Measurements from ENCODE around the gene POLR2A. TPM values are rescaled to one million over a fixed set of nuclear protein-coding genes. Genes with fewer than 3 reads are reported as not detected.

The POLR2A gene
- total RNA-seq, 4 donors from 2014 or later: 29.5 to 66.4 (median 46.9) TPM

DNA sequence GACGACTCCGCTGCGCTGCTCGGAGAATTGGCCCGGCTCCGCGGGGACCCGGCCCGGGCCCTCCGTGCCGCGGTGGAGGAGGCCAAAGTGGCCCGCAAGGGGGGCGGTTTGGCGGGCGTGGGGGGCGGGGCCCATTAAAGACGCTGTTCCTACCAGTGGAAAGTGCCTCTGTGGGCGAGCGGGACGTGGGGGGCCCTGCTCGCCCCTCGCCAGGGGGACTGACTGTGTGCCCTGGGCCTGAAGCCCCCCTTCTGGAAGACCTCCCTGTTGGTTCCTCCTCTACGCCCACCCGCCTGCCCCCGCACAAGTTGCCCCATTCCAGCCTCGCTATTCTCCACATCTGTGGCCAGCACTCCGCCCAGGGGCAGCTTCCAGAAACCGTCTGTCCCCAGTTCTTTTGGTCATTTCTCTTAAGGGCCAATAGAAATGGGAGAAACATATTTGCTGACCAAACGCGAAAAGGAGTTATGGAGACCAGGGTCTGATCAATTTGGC is 46.8 kb upstream of the POLR2A start:
- H3K9me3 ChIP-seq: no peaks in the 10 kb centered on the region
- no peaks in the 10 kb centered on the region for H3K36me3 ChIP-seq
- H3K27ac ChIP-seq (replicated peaks in 1 of 4): peak overlapping the region in 2 of 4 donors; percentile 64 to 75
- H3K27me3 ChIP-seq: peaks cover 0 to 90% (median 37%) of the 10 kb centered on the region in 4 donors
- no peak for DNase-seq (ENCODE audit: extremely low spot score)
- no peak for TF ChIP-seq EP300 (IDR thresholded peaks at IDR 0.05)
- no peak for TF ChIP-seq CTCF (IDR thresholded peaks at IDR 0.05)
- TF ChIP-seq POLR2AphosphoS5 (IDR thresholded peaks at IDR 0.05): no peak
- TF ChIP-seq POLR2A (IDR thresholded peaks at IDR 0.05; ENCODE audit: low read depth): no peak
- peaks cover 57 to 71% (median 67%) of the 10 kb centered on the region in 4 donors for H3K4me1 ChIP-seq
- WGBS: 61% methylated on average over 9 of the region's 31 CpGs
- intact Hi-C loops (cut with DNase I): loop anchor here (2.0 to 5.0 kb wide), 4 partner anchors 33 to 120 kb away; partner anchors contain the start of genes TMEM256 and TNFSF13
- H3K4me3 ChIP-seq: peak overlapping the region; percentile 41 to 62 (median 46)

DNA sequence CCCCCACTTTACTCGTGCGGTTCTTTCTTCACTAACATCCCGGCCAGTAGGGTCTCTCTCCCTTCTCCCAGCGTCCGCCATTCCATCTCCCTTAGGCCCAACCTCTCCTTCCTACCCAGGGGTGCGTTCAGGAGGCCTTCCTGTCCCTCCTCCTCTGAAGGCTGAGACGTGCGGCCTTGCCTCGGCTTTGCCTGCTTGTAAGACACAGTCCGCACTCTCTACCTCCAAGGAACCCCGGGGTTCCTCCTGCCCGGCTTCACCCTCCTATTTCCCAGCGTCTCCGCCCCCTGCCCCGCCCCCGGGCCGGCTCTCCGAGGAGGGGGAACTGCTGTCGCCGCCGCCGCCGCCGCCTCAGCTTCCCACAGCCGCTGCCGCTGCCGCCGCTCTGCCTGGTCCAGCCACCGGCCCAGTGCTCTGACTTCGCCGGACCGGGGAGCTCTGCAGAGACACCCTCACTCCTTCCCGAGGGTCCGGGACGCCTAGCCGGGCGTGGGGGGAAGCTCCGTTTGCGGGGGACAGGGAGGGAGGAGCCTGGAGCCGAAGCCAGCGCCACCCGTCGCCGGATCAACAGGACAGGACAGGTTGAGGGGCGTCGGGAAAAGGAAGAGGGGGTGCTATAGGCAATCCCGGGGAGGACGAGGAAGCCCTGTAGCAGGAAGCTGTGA is 46.1 kb upstream of the POLR2A start:
- no peak for DNase-seq (ENCODE audit: extremely low spot score)
- H3K4me1 ChIP-seq: peaks cover 57 to 71% (median 67%) of the 10 kb centered on the region in 4 donors
- intact Hi-C loops (cut with DNase I): loop anchor here (2.0 to 5.0 kb wide), 4 partner anchors 33 to 119 kb away; partner anchors contain the start of genes TMEM256 and TNFSF13
- peaks cover 0 to 96% (median 37%) of the 10 kb centered on the region in 4 donors for H3K27me3 ChIP-seq
- 27% methylated on average over 29 of the region's 48 CpGs for WGBS
- TF ChIP-seq POLR2AphosphoS5 (IDR thresholded peaks at IDR 0.05): no peak
- TF ChIP-seq EP300 (IDR thresholded peaks at IDR 0.05): no peak
- no peak for TF ChIP-seq POLR2A (IDR thresholded peaks at IDR 0.05; ENCODE audit: low read depth)
- no peak for TF ChIP-seq CTCF (IDR thresholded peaks at IDR 0.05)
- H3K27ac ChIP-seq (replicated peaks in 1 of 4): no peak overlapping the region
- H3K4me3 ChIP-seq: peak overlapping the region; percentile 42 to 62 (median 46)
- no peaks in the 10 kb centered on the region for H3K9me3 ChIP-seq
- H3K36me3 ChIP-seq: no peaks in the 10 kb centered on the region

DNA sequence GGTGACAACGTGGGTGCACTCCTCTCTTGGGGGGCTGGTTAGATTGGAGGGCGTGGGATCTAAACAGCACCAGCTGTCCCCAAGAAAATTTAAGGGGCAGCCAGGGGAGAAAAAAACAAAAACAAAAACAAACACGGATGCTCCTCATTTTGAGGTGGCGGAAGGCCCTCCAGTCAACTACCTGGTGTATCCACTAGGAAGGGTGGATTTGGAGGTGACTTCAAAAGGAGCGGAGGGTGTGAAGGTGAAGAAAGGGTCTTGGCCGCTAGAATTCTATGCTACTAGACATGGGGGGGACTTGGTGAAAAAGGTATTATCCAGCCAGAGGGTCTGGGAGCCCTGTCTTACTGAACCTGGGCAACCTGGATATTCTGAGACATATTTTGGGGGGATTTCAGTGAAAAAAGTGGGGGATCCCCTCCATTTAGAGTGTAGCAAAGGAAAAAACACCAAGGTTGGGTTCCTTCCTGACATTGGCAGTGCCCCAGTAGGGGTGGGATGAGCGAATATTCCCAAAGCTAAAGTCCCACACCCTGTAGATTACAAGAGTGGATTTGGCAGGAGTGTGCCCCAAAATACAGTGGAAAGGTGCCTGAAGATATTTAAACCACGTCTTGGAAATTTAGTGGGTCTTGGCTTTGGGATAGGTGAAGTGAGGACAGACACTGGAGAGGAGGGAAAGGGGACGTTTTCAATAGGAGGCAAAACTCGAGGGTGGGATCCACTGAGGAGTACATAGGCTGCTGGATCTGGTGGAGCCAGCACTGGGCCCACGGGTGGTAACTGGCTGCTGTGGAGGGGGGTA is 45.3 kb upstream of the POLR2A start:
- H3K4me3 ChIP-seq: peak overlapping the region; percentile 43 to 62 (median 46)
- no peak overlapping the region for H3K27ac ChIP-seq (replicated peaks in 1 of 4)
- intact Hi-C loops (cut with DNase I): loop anchor here (5.0 kb wide), 2 partner anchors 48 to 118 kb away; partner anchors contain the start of gene TNFSF13
- 59% methylated on average over 11 of the region's 11 CpGs for WGBS
- no peak for DNase-seq (ENCODE audit: extremely low spot score)
- H3K4me1 ChIP-seq: peaks cover 57 to 71% (median 67%) of the 10 kb centered on the region in 4 donors
- H3K9me3 ChIP-seq: no peaks in the 10 kb centered on the region
- TF ChIP-seq POLR2AphosphoS5 (IDR thresholded peaks at IDR 0.05): no peak
- TF ChIP-seq POLR2A (IDR thresholded peaks at IDR 0.05; ENCODE audit: low read depth): no peak
- TF ChIP-seq EP300 (IDR thresholded peaks at IDR 0.05): no peak
- TF ChIP-seq CTCF (IDR thresholded peaks at IDR 0.05): no peak
- H3K36me3 ChIP-seq: no peaks in the 10 kb centered on the region
- H3K27me3 ChIP-seq: peaks cover 0 to 96% (median 37%) of the 10 kb centered on the region in 4 donors

GRCh38 chr17:7439462-7440112 is 44.6 kb upstream of the POLR2A start, which contains the start of gene FGF11:
TSS of gene FGF11 (plus strand) at chr17:7439512. CDS start at chr17:7439621, 109 bp downstream.
- intact Hi-C loops (cut with DNase I): loop anchor here (5.0 kb wide), 2 partner anchors 48 to 118 kb away; partner anchors contain the start of gene TNFSF13
- peak within 1 kb of the TSS; percentile 43 to 62 (median 46) for H3K4me3 ChIP-seq
- peaks cover 0 to 97% (median 37%) of the 10 kb centered on the region in 4 donors for H3K27me3 ChIP-seq

More at GRCh38 chr17:7439462-7440112, 44.6 kb upstream of the POLR2A start, which contains the start of gene FGF11:
- H3K27ac ChIP-seq (replicated peaks in 1 of 4): no peak within 1 kb of the TSS
- peaks cover 59 to 72% (median 67%) of the 10 kb centered on the region in 4 donors for H3K4me1 ChIP-seq
- H3K9me3 ChIP-seq: no peaks in the 10 kb centered on the region
- no peak for TF ChIP-seq POLR2A (IDR thresholded peaks at IDR 0.05; ENCODE audit: low read depth)
- no peak for TF ChIP-seq CTCF (IDR thresholded peaks at IDR 0.05)
- no peak for TF ChIP-seq EP300 (IDR thresholded peaks at IDR 0.05)
- no peak for TF ChIP-seq POLR2AphosphoS5 (IDR thresholded peaks at IDR 0.05)
- no peaks in the 10 kb centered on the region for H3K36me3 ChIP-seq
- 6% methylated on average over 20 of the region's 50 CpGs for WGBS
- DNase-seq (ENCODE audit: extremely low spot score): no peak
